Neural cell (in vitro differentiated cells): ENCODE measurements around the gene HLF.

Experiments used
- EP300 ChIP-seq: fragments of 450-650 bp; conservative IDR thresholded peaks from 2 replicates; pipeline ENCODE4 v1.6.1; 2014; ENCODE audit warnings: antibody characterized with exemption, mild to moderate bottlenecking, moderate library complexity; ENCODE audit not compliant: poor library complexity, severe bottlenecking
- TAF1 ChIP-seq: IDR thresholded peaks from 2 replicates; pipeline ENCODE4 v1.6.1; 2012; ENCODE audit warnings: low read depth
- TF ChIP-seq, protein P1 (sequence below): fragments of 450-650 bp; IDR thresholded peaks from 2 replicates; pipeline ENCODE4 v1.5.1; 2014; ENCODE audit warnings: antibody characterized with exemption, mild to moderate bottlenecking, moderate library complexity; ENCODE audit not compliant: poor library complexity, severe bottlenecking

DNA sequence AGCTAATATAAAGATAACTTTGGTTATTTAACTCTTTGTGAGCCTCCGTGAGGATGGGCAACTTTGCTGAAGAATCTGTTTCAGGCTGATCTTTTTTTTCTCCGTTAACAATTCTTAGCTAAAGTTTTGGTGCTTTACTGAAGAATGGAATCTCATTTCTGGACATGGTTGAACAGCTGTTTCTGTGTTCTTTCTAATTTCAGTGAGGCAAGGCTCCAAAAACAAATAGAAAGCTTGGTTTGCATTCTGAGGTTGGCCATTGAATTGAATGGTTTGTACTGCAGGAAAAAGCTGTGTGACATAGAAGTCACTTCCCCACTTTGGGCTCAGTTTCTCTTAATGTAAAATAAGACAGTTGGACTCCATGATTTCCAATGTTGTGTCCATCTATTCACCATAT lies 22.3 kb upstream of the HLF start:
- TF ChIP-seq, protein P1, sequence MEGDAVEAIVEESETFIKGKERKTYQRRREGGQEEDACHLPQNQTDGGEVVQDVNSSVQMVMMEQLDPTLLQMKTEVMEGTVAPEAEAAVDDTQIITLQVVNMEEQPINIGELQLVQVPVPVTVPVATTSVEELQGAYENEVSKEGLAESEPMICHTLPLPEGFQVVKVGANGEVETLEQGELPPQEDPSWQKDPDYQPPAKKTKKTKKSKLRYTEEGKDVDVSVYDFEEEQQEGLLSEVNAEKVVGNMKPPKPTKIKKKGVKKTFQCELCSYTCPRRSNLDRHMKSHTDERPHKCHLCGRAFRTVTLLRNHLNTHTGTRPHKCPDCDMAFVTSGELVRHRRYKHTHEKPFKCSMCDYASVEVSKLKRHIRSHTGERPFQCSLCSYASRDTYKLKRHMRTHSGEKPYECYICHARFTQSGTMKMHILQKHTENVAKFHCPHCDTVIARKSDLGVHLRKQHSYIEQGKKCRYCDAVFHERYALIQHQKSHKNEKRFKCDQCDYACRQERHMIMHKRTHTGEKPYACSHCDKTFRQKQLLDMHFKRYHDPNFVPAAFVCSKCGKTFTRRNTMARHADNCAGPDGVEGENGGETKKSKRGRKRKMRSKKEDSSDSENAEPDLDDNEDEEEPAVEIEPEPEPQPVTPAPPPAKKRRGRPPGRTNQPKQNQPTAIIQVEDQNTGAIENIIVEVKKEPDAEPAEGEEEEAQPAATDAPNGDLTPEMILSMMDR = no peak
- TF ChIP-seq EP300 = no peak
- TF ChIP-seq TAF1 = no peak
